ENCODE measurements around the gene ADAMTS19.

Gene ADAMTS19

GRCh38 chr5:129477532-129477931 is 17.4 kb downstream of the ADAMTS19 start:
- TF ChIP-seq POLR2AphosphoS5 (IDR thresholded peaks at IDR 0.05; ENCODE audit: low read depth, low read length) (no peak), TAF1 (IDR thresholded peaks at IDR 0.05; ENCODE audit: borderline replicate concordance, insufficient read depth, low read length) (no peak), SIN3A (IDR thresholded peaks at IDR 0.05; ENCODE audit: borderline replicate concordance, insufficient read depth, low read length) (no peak), FOXP2 (optimal IDR thresholded peaks at IDR 0.05; ENCODE audit: borderline replicate concordance, extremely low read depth, extremely low read length, insufficient read depth) (no peak)
- TF ChIP-seq, protein P1, sequence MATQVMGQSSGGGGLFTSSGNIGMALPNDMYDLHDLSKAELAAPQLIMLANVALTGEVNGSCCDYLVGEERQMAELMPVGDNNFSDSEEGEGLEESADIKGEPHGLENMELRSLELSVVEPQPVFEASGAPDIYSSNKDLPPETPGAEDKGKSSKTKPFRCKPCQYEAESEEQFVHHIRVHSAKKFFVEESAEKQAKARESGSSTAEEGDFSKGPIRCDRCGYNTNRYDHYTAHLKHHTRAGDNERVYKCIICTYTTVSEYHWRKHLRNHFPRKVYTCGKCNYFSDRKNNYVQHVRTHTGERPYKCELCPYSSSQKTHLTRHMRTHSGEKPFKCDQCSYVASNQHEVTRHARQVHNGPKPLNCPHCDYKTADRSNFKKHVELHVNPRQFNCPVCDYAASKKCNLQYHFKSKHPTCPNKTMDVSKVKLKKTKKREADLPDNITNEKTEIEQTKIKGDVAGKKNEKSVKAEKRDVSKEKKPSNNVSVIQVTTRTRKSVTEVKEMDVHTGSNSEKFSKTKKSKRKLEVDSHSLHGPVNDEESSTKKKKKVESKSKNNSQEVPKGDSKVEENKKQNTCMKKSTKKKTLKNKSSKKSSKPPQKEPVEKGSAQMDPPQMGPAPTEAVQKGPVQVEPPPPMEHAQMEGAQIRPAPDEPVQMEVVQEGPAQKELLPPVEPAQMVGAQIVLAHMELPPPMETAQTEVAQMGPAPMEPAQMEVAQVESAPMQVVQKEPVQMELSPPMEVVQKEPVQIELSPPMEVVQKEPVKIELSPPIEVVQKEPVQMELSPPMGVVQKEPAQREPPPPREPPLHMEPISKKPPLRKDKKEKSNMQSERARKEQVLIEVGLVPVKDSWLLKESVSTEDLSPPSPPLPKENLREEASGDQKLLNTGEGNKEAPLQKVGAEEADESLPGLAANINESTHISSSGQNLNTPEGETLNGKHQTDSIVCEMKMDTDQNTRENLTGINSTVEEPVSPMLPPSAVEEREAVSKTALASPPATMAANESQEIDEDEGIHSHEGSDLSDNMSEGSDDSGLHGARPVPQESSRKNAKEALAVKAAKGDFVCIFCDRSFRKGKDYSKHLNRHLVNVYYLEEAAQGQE (IDR thresholded peaks at IDR 0.05; ENCODE audit: insufficient read depth in 1 of 2, low read depth in 2 of 2, low read length in 2 of 2), result no peak

DNA sequence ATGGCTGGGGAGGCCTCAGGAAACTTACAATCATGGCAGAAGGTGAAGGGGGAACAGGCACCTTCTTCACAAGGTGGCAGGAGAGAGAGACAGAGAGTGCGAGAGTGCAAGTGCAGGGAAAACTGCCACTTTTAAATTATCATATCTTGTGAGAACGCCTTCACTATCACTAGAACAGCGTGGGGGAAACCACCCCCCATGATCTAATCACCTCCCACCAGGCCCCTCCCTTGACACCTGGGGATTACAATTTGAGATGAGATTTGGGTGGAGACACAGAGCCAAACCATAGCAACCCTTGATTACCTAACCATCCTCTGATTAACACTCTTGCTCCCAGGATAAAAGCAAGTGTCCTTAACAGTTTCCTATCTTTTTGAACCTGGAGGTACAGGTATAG is 21.1 kb downstream of the ADAMTS19 start:
- TF ChIP-seq SIN3A (IDR thresholded peaks at IDR 0.05; ENCODE audit: borderline replicate concordance, insufficient read depth, low read length) (no peak), POLR2AphosphoS5 (IDR thresholded peaks at IDR 0.05; ENCODE audit: low read depth, low read length) (no peak), FOXP2 (optimal IDR thresholded peaks at IDR 0.05; ENCODE audit: borderline replicate concordance, extremely low read depth, extremely low read length, insufficient read depth) (no peak), TAF1 (IDR thresholded peaks at IDR 0.05; ENCODE audit: borderline replicate concordance, insufficient read depth, low read length) (no peak)
- TF ChIP-seq, protein P1 (IDR thresholded peaks at IDR 0.05; ENCODE audit: insufficient read depth in 1 of 2, low read depth in 2 of 2, low read length in 2 of 2), result no peak

GRCh38 chr5:129496421-129496820 is 36.3 kb downstream of the ADAMTS19 start:
- TF ChIP-seq TAF1 (IDR thresholded peaks at IDR 0.05; ENCODE audit: borderline replicate concordance, insufficient read depth, low read length) (no peak), POLR2AphosphoS5 (IDR thresholded peaks at IDR 0.05; ENCODE audit: low read depth, low read length) (no peak), SIN3A (IDR thresholded peaks at IDR 0.05; ENCODE audit: borderline replicate concordance, insufficient read depth, low read length) (no peak), FOXP2 (optimal IDR thresholded peaks at IDR 0.05; ENCODE audit: borderline replicate concordance, extremely low read depth, extremely low read length, insufficient read depth) (no peak)
- TF ChIP-seq, protein P1 (IDR thresholded peaks at IDR 0.05; ENCODE audit: insufficient read depth in 1 of 2, low read depth in 2 of 2, low read length in 2 of 2), result no peak

DNA sequence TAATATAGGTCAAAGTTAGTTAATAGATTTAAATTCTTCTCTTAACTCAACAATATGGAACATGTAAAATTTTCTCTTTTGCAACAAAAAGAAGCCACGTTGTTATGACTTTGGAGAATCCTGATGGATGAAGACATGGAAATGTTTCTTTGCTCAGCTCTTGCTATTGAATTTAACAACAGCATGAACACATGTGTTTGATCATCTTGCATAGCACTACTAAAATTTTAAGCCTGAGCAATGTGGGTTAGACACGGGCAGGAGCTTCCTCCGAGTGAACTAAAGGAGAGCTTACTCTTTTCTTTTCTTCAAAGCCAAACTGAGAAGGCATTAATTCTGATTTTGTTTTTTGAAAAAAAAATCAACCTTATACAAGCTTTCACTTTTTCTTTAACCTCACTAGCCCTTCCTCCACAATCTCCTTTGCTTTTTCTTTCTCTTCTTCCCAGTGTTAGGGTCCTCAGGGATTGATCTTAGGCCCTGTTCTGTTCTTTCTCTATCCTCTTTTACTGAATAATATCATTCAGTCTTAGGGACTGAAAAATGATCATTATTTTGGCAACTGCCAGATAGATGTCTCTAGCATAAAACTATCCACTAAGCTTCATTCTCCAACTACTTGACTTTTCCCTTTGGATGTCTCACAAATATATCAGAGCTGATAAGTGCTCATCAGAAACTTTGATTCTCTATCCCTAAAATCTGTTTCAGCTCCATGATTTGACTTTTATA is 36.9 kb downstream of the ADAMTS19 start:
- TF ChIP-seq, protein P1 (IDR thresholded peaks at IDR 0.05; ENCODE audit: insufficient read depth in 1 of 2, low read depth in 2 of 2, low read length in 2 of 2), result no peak
- no peak for TF ChIP-seq TAF1 (IDR thresholded peaks at IDR 0.05; ENCODE audit: borderline replicate concordance, insufficient read depth, low read length)
- TF ChIP-seq POLR2AphosphoS5 (IDR thresholded peaks at IDR 0.05; ENCODE audit: low read depth, low read length), result no peak
- no peak for TF ChIP-seq SIN3A (IDR thresholded peaks at IDR 0.05; ENCODE audit: borderline replicate concordance, insufficient read depth, low read length)
- TF ChIP-seq FOXP2 (optimal IDR thresholded peaks at IDR 0.05; ENCODE audit: borderline replicate concordance, extremely low read depth, extremely low read length, insufficient read depth), result no peak
